Measurements from ENCODE around the gene ATG2A. TPM values are rescaled to one million over a fixed set of nuclear protein-coding genes. Genes with fewer than 3 reads are reported as not detected.

The ATG2A gene
- total and polyA plus RNA-seq, 2 donors: 7.6 to 21.4 TPM

DNA sequence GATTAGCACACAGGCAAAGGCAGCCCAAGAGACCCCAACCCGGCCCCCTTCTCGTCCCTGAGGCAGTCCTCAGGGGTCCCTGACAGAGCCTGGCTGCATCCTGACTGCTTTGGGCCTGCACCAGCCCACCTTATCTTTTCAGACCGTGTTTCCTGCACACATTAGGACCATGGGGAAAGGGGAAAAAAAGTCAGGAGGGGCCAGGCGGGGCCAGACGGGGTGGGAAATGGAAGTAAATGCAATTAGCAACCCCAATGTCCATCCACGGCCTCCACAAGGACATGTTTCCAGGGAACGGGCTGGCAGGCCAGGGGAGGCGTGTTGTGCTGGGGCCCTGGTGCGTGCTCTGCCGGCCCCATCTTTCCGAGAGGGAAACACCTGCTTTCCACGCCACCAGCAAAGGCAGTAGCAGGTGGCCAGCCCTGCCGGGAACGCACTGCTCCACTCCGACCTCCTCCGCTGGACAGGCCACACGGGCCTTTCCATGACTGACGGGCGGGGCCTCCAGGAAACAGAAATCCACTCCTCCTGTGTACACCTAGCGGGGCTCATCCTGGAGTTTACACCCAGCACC, 46.0 kb downstream of the ATG2A start:
- DNase-seq (ENCODE audit: extremely low spot score): no peak
- 60% methylated on average over 20 of the region's 20 CpGs for whole genome bisulfite sequencing
- Histone ChIP-seq H3K4me1 (ENCODE audit: insufficient read depth) (peaks cover 1% of the 10 kb centered on the region), H3K4me3 (ENCODE audit: low read depth, low read length) (no peak overlapping the region), H3K27ac (ENCODE audit: low read depth) (peak overlapping the region; percentile 46), H3K36me3 (ENCODE audit: insufficient read depth) (no peaks in the 10 kb centered on the region)

DNA sequence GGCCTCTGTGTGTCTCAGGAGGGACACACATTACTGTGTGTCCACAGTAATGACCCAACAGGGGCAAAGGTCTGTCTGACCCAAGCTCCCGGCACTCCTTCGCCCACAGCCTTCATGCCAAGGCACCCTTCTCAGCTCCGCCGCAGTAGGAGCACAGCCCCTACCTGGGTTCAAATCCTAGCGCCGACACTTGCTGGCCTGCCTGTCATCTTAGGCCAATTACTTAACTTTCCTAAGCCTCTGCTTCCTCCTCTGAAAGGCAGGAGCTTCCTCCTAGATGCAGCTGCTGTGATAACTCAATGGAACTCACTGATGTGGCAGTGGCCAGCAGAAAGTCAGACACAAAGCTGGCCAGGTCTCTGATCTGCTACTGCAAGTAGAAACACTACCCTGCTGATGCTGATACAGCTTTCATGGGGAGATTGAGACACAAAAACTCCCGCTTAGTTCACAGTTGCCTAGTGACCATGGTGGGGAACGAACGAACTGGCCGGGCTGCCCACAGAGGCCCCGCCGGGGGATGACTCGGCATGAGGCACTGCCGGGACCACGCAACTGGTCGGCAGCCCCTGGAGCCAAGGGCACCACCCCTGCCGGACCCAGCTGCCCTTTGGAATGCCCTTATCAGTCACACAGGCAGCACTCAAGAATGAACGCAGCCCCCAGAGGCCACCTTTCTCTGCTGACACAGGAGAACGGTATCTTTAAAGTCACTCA, 46.7 kb downstream of the ATG2A start:
- Histone ChIP-seq H3K36me3 (ENCODE audit: insufficient read depth) (no peaks in the 10 kb centered on the region), H3K4me3 (ENCODE audit: low read depth, low read length) (no peak overlapping the region), H3K27ac (ENCODE audit: low read depth) (peak overlapping the region; percentile 46), H3K4me1 (ENCODE audit: insufficient read depth) (peaks cover 1% of the 10 kb centered on the region)
- 32% methylated on average over 19 of the region's 19 CpGs for WGBS
- DNase-seq (ENCODE audit: extremely low spot score): no peak

DNA sequence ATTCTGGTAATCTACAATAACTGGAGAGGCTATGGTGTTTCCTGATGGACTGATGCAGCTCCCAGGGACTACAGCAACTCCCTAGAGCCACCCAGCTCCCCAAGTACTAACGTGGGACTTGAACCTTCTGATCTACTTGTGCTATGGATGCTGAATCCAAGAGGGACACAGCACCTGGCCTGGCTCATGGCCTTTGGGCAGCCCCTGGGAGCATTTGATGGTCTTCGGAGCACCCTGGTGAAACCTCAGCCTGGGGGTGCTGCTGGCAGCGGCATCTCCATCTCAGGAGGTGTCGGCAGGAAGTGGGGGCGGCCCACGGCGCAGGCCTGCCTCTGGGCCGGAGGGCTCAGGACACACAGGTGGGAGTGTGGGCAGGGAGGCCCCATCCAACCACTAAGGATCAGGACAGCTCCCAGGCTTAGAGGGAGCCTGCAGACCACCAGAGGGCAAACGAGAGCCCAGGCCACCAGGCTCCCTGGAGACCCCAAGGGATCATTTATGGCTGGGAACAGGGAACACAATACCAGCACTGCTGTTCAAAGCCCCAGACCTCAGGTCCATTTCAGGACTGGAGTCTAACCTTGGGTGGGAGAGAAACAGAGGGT, 47.3 kb downstream of the ATG2A start:
- H3K36me3 ChIP-seq (ENCODE audit: insufficient read depth): no peaks in the 10 kb centered on the region
- peak overlapping the region; percentile 28 for H3K27ac ChIP-seq (ENCODE audit: low read depth)
- H3K4me1 ChIP-seq (ENCODE audit: insufficient read depth): peaks cover 1% of the 10 kb centered on the region
- no peak overlapping the region for H3K4me3 ChIP-seq (ENCODE audit: low read depth, low read length)
- WGBS: 56% methylated on average over 9 of the region's 9 CpGs
- no peak for DNase-seq (ENCODE audit: extremely low spot score)

DNA sequence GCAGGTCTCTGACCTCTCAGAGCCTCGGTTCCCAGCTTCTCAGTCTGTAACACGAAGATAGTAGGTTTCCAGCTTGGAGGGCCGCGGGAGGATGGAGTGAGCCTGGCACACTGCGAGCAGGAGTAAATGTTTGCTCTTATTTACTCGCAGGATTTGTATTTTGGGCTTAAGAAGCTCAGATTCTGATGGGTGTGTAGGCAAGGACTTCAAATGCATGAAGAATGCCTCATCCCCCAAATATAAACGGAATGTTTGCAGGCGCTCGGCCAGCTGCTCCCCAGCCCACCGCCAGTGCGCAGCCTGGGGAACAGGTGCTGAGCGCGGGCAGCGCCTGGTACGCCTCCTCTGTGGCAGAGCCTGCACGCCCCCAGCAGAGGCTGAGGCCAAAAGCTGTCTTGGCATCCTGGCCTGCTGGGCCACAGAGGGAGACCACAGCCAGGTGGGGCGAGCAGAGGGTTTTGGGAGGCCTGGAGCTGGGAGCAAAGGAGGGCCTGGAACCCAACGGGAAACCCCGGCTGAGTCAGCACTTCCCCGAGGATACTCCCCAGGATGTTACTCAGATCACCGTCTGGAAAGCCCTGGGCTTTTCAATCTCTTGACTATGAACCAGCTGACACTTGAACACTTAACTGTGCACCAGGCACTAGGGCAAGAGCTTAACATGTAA, 48.0 kb downstream of the ATG2A start:
- WGBS: 25% methylated on average over 21 of the region's 21 CpGs
- DNase-seq (ENCODE audit: extremely low spot score): no peak
- Histone ChIP-seq H3K36me3 (ENCODE audit: insufficient read depth) (no peaks in the 10 kb centered on the region), H3K4me3 (ENCODE audit: low read depth, low read length) (no peak overlapping the region), H3K27ac (ENCODE audit: low read depth) (peak overlapping the region; percentile 38), H3K4me1 (ENCODE audit: insufficient read depth) (peaks cover 1% of the 10 kb centered on the region)

DNA sequence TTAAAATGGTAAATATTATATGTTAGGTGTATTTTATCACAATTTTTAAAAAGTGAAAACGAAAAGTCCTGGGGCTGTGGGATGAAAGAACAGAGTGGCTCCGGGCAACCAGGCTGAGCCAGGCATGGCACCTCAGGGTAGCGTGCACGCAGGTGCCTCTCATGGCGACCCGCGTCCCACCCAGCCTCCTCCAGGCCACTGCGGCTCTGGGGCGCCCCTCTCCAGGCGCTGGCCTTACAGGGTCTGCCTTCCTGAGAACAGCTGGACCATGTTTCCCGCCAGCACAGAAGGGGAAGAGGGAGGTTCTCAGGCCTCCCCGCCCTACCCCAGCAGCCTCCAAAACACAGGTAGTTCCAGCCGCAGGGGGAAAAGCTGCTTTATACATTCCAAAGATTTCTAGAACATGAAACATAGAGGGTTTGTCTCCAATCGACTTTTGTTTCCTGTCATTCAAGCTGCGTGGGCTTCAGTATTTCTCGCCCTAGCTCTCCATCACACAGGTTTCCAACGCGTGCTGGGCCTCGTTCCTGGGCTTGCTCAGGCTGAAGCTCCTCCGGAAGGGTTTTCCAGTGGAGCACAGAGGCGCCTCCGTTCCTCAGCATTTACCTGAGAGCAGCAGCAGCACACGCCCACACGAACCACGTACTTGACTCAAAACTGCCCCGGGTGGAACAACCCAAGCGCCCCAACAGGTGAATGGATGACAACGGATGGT, 49.1 kb downstream of the ATG2A start:
- H3K36me3 ChIP-seq (ENCODE audit: insufficient read depth): no peaks in the 10 kb centered on the region
- 73% methylated on average over 28 of the region's 28 CpGs for WGBS
- no peak for DNase-seq (ENCODE audit: extremely low spot score)
- no peak overlapping the region for H3K27ac ChIP-seq (ENCODE audit: low read depth)
- H3K4me1 ChIP-seq (ENCODE audit: insufficient read depth): peaks cover 1% of the 10 kb centered on the region
- H3K4me3 ChIP-seq (ENCODE audit: low read depth, low read length): no peak overlapping the region

DNA sequence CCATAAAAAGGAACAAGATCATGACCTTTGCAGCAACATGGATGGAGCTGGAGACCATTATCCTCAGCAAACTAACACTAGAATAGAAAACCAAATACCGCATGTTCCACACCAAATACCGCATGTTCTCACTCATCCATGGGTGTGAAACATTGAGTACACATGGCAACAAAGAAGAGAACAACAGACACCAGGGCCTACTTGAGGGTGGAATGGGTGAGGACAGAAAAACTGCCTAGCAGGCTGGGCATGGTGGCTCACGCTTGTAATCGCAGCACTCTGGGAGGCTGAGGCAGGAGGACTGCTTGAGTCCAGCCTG, 50.9 kb downstream of the ATG2A start:
- 94% methylated on average over 4 of the region's 4 CpGs for WGBS
- H3K36me3 ChIP-seq (ENCODE audit: insufficient read depth): no peaks in the 10 kb centered on the region
- H3K4me1 ChIP-seq (ENCODE audit: insufficient read depth): peaks cover 1% of the 10 kb centered on the region
- H3K27ac ChIP-seq (ENCODE audit: low read depth): no peak overlapping the region
- DNase-seq (ENCODE audit: extremely low spot score): no peak
- H3K4me3 ChIP-seq (ENCODE audit: low read depth, low read length): no peak overlapping the region

DNA sequence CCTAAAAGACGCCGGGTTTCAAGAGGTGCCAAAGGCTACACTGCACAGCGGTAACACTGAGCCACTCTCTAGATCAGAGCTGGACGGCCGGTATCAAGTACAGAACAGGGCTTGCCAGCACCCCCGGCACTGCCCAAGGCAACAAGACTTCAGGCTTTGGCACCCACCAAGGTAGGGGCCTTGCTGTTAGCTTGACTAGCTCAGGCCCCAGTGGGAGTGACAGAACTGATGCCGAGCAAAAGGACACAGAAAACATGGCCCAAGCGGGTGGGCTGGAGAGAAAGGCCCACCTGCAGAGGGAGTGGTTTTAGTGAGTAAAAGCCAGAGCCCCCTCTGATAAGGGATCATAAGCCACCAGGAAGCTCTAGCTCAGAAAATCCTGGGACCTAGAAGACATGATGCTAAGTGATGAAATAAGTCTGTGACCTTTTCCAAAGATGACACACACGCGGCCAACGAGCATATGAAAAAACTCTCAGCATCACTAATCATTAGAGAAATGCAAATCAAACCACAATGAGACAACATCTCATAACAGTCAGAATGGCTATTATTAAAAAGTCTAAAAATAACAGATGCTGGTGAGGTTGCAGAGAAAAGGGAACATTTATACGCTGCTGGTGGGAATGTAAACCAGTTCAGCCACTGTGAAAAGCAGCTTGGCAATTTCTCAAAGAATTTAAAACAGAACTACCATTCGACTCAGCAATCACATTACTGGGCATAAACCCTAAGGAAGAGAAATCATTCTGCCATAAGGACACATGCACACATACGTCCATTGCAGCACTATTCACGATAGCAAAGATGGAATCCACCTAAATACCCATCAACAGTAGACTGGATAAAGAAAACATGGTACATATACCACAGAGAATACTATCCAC, 51.5 kb downstream of the ATG2A start:
- 54% methylated on average over 15 of the region's 15 CpGs for WGBS
- Histone ChIP-seq H3K36me3 (ENCODE audit: insufficient read depth) (no peaks in the 10 kb centered on the region), H3K27ac (ENCODE audit: low read depth) (peak overlapping the region; percentile 80), H3K4me3 (ENCODE audit: low read depth, low read length) (no peak overlapping the region), H3K4me1 (ENCODE audit: insufficient read depth) (peaks cover under 1% of the 10 kb centered on the region)
- no peak for DNase-seq (ENCODE audit: extremely low spot score)

DNA sequence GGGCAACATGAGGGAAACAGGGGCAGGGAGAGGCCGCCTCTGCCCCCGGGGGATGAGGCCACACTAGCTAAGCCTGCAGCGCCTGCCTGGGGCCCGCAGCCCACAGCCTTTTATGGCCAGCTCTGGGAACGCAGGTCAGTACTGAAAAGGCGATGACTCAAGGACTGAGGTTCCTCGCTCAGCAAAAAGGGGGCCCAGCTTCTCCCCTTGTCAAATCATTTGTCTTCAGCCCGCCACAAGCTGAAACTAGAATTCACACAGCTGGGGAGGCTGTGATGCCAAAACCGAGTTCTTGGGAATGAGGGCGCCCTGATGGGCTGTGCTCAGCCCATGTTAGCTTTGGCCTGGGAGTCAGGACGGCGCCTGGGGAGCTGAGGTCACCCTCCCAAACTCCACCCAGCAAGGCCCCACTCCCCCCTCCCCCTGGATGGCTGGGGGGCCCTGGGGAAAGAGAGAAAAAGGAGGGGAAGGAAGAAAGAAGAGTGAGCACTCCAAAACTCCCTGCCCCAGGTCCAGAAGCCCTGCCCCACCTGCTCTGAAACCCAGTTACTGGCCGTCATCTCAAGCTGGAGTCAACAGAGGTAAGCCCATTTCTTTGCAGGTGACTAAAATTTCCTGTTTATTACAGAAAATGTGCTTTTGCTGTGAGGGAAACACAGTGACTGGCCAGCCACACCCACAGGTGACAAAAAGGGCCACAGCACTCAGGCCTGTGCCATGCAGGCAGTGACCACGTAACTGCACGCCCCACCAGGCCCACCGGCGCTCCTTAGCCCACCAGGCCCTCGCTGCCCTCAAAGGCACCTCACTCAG, 52.3 kb downstream of the ATG2A start:
- no peaks in the 10 kb centered on the region for H3K36me3 ChIP-seq (ENCODE audit: insufficient read depth)
- H3K27ac ChIP-seq (ENCODE audit: low read depth): peak overlapping the region; percentile 80
- H3K4me3 ChIP-seq (ENCODE audit: low read depth, low read length): no peak overlapping the region
- WGBS: 30% methylated on average over 18 of the region's 18 CpGs
- H3K4me1 ChIP-seq (ENCODE audit: insufficient read depth): no peaks in the 10 kb centered on the region
- no peak for DNase-seq (ENCODE audit: extremely low spot score)

DNA sequence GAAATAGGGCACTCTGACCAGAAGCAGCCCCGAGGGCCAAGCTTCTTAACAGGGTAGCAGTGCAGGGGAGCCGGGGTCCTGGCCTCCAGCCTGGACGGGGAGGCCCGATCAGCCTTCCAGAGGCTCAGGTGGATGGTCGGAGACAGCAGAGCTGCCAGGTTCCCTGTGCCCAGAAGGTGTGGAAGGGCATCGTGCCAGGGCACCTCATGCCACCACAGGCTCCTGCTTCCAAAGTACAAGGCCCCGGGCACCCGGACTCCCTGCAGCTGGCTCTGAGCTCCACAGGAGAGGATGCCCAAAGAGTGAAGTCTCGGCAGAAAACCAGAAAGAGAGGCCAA, 52.9 kb downstream of the ATG2A start:
- Histone ChIP-seq H3K4me3 (ENCODE audit: low read depth, low read length) (no peak overlapping the region), H3K36me3 (ENCODE audit: insufficient read depth) (no peaks in the 10 kb centered on the region), H3K4me1 (ENCODE audit: insufficient read depth) (no peaks in the 10 kb centered on the region), H3K27ac (ENCODE audit: low read depth) (peak overlapping the region; percentile 62)
- no peak for DNase-seq (ENCODE audit: extremely low spot score)
- WGBS: 27% methylated on average over 9 of the region's 9 CpGs

DNA sequence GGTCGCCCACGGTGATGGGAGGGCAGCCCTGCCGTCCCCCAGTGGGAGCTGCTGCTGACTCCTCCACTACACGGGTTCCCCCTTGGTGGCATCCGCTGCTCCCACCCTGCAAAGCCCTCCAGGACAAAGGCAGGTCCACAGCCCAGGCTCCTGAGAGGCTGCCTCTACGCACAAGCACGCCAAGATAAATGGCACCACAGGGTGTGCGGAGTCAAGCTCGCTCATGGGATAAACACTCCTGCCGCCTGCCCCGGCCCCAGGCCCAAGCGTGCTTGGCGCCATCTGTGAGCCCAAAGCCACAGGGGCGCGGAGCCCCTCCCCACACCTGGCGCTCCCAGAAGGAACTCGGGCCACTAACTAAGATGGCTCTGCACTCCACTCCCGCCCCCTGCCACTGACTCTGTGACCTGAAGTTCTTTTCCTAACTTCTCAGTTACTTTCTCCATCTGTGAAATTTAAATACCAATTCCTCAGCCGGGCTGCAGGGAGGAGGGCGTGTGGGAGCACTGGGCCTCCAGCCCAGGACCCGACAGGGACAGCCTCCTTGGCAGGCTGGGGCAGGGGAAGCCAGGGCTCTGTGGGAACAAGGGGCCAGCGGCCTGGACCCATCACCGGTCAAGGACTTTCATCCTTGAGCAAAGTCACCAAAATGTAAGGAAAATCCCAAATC, 53.5 kb downstream of the ATG2A start:
- H3K36me3 ChIP-seq (ENCODE audit: insufficient read depth): no peaks in the 10 kb centered on the region
- no peaks in the 10 kb centered on the region for H3K4me1 ChIP-seq (ENCODE audit: insufficient read depth)
- 32% methylated on average over 23 of the region's 23 CpGs for WGBS
- no peak overlapping the region for H3K4me3 ChIP-seq (ENCODE audit: low read depth, low read length)
- H3K27ac ChIP-seq (ENCODE audit: low read depth): peak overlapping the region; percentile 62
- DNase-seq (ENCODE audit: extremely low spot score): no peak

DNA sequence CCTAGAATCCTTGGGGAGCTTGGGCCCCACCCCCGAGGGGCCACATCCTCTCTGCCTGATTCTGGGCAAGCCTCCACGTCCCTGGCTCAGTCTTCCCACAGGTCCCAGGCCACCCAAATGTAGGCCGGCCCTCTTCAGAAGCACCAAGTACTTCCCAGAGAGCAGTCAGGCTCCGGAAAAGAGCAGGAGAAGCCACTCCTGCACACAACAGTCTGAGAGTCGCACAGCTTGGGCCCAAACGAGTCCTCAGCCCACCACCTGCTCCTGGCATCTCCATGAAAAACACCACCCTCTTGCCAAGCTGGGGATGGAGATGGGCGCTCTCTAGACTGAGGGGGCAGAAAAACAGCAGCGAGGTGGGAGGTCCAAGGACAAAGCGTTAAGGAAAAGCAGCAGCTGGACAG, 54.0 kb downstream of the ATG2A start:
- no peaks in the 10 kb centered on the region for H3K36me3 ChIP-seq (ENCODE audit: insufficient read depth)
- no peaks in the 10 kb centered on the region for H3K4me1 ChIP-seq (ENCODE audit: insufficient read depth)
- no peak overlapping the region for H3K4me3 ChIP-seq (ENCODE audit: low read depth, low read length)
- DNase-seq (ENCODE audit: extremely low spot score): no peak
- WGBS: 35% methylated on average over 9 of the region's 9 CpGs
- peak overlapping the region; percentile 62 for H3K27ac ChIP-seq (ENCODE audit: low read depth)

Data from urinary bladder (tissue), 4 donors.